Erythroblast (primary cell): ENCODE results near the gene SS18L1.

ENCODE experiments used
- GATA1 ChIP-seq: IDR thresholded peaks from 2 replicates; pipeline ENCODE4 v1.6.1; 2011; ENCODE audit warnings: low read depth, mild to moderate bottlenecking, control low read depth, low read length, moderate library complexity
- POLR2A ChIP-seq: IDR thresholded peaks from 2 replicates; pipeline ENCODE4 v1.6.1; 2011; ENCODE audit warnings: mild to moderate bottlenecking, low read length

GRCh38 chr20:62168890-62169435 lies 25.4 kb downstream of the SS18L1 start:
- no peak for TF ChIP-seq POLR2A
- no peak for TF ChIP-seq GATA1
